ENCODE data around the gene TCTN2. TPM values are rescaled to one million over a fixed set of nuclear protein-coding genes. Genes with fewer than 3 reads are reported as not detected.

TCTN2 gene
- total and polyA plus RNA-seq, 9 of the 15 experiments (the other 6 are each of a cell fraction or from before 2014, with no cell fraction given), result 0.58 to 5.5 (median 3.6) TPM

DNA sequence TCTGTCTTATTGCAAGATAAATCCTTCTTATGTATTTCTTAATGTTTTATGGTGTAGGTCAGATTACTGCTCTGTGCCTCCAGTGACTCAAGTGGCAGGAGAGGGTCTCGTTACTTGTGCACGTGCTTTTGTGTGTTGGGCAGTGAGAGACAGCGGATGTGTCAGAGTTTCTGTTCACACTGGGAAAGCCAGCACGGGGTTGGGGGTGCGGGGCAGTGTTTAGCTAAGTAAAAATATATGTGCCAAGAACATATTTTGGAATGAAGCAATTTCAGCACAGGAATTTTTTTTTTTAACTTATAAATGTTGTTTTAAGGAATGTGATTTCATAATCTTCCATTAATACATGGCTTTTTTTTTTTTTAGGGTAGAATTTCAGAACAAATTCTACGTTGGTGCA, 86.6 kb downstream of the TCTN2 start (continued):
- TF ChIP-seq, protein P1, sequence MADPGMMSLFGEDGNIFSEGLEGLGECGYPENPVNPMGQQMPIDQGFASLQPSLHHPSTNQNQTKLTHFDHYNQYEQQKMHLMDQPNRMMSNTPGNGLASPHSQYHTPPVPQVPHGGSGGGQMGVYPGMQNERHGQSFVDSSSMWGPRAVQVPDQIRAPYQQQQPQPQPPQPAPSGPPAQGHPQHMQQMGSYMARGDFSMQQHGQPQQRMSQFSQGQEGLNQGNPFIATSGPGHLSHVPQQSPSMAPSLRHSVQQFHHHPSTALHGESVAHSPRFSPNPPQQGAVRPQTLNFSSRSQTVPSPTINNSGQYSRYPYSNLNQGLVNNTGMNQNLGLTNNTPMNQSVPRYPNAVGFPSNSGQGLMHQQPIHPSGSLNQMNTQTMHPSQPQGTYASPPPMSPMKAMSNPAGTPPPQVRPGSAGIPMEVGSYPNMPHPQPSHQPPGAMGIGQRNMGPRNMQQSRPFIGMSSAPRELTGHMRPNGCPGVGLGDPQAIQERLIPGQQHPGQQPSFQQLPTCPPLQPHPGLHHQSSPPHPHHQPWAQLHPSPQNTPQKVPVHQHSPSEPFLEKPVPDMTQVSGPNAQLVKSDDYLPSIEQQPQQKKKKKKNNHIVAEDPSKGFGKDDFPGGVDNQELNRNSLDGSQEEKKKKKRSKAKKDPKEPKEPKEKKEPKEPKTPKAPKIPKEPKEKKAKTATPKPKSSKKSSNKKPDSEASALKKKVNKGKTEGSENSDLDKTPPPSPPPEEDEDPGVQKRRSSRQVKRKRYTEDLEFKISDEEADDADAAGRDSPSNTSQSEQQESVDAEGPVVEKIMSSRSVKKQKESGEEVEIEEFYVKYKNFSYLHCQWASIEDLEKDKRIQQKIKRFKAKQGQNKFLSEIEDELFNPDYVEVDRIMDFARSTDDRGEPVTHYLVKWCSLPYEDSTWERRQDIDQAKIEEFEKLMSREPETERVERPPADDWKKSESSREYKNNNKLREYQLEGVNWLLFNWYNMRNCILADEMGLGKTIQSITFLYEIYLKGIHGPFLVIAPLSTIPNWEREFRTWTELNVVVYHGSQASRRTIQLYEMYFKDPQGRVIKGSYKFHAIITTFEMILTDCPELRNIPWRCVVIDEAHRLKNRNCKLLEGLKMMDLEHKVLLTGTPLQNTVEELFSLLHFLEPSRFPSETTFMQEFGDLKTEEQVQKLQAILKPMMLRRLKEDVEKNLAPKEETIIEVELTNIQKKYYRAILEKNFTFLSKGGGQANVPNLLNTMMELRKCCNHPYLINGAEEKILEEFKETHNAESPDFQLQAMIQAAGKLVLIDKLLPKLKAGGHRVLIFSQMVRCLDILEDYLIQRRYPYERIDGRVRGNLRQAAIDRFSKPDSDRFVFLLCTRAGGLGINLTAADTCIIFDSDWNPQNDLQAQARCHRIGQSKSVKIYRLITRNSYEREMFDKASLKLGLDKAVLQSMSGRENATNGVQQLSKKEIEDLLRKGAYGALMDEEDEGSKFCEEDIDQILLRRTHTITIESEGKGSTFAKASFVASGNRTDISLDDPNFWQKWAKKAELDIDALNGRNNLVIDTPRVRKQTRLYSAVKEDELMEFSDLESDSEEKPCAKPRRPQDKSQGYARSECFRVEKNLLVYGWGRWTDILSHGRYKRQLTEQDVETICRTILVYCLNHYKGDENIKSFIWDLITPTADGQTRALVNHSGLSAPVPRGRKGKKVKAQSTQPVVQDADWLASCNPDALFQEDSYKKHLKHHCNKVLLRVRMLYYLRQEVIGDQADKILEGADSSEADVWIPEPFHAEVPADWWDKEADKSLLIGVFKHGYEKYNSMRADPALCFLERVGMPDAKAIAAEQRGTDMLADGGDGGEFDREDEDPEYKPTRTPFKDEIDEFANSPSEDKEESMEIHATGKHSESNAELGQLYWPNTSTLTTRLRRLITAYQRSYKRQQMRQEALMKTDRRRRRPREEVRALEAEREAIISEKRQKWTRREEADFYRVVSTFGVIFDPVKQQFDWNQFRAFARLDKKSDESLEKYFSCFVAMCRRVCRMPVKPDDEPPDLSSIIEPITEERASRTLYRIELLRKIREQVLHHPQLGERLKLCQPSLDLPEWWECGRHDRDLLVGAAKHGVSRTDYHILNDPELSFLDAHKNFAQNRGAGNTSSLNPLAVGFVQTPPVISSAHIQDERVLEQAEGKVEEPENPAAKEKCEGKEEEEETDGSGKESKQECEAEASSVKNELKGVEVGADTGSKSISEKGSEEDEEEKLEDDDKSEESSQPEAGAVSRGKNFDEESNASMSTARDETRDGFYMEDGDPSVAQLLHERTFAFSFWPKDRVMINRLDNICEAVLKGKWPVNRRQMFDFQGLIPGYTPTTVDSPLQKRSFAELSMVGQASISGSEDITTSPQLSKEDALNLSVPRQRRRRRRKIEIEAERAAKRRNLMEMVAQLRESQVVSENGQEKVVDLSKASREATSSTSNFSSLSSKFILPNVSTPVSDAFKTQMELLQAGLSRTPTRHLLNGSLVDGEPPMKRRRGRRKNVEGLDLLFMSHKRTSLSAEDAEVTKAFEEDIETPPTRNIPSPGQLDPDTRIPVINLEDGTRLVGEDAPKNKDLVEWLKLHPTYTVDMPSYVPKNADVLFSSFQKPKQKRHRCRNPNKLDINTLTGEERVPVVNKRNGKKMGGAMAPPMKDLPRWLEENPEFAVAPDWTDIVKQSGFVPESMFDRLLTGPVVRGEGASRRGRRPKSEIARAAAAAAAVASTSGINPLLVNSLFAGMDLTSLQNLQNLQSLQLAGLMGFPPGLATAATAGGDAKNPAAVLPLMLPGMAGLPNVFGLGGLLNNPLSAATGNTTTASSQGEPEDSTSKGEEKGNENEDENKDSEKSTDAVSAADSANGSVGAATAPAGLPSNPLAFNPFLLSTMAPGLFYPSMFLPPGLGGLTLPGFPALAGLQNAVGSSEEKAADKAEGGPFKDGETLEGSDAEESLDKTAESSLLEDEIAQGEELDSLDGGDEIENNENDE (IDR thresholded peaks at IDR 0.05; ENCODE audit: low read depth, low read length), result no peak
- TF ChIP-seq BCOR (IDR thresholded peaks at IDR 0.05) (no peak), FIP1L1 (IDR thresholded peaks at IDR 0.05; ENCODE audit: low read depth, low read length, poor library complexity, severe bottlenecking) (no peak)
- TF ChIP-seq, protein P2, sequence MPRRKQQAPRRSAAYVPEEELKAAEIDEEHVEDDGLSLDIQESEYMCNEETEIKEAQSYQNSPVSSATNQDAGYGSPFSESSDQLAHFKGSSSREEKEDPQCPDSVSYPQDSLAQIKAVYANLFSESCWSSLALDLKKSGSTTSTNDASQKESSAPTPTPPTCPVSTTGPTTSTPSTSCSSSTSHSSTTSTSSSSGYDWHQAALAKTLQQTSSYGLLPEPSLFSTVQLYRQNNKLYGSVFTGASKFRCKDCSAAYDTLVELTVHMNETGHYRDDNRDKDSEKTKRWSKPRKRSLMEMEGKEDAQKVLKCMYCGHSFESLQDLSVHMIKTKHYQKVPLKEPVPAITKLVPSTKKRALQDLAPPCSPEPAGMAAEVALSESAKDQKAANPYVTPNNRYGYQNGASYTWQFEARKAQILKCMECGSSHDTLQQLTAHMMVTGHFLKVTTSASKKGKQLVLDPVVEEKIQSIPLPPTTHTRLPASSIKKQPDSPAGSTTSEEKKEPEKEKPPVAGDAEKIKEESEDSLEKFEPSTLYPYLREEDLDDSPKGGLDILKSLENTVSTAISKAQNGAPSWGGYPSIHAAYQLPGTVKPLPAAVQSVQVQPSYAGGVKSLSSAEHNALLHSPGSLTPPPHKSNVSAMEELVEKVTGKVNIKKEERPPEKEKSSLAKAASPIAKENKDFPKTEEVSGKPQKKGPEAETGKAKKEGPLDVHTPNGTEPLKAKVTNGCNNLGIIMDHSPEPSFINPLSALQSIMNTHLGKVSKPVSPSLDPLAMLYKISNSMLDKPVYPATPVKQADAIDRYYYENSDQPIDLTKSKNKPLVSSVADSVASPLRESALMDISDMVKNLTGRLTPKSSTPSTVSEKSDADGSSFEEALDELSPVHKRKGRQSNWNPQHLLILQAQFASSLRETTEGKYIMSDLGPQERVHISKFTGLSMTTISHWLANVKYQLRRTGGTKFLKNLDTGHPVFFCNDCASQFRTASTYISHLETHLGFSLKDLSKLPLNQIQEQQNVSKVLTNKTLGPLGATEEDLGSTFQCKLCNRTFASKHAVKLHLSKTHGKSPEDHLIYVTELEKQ (CRISPR knock-in tag; IDR thresholded peaks at IDR 0.05), result no peak

Measured in K562 (cell line).